PFSK-1 (cell line): ENCODE data around the gene SCYGR2.

ENCODE experiments used
- FOXP2 ChIP-seq: optimal IDR thresholded peaks from 2 replicates; pipeline ENCODE3; 2011; ENCODE audit warnings: borderline replicate concordance, control low read depth, inconsistent platforms; ENCODE audit not compliant: insufficient read depth; ENCODE audit errors: extremely low read length, extremely low read depth
- POLR2AphosphoS5 ChIP-seq: IDR thresholded peaks from 2 replicates; pipeline ENCODE4 v1.6.1; 2012; ENCODE audit warnings: low read depth, mild to moderate bottlenecking, control low read depth, low read length, moderate library complexity
- REST ChIP-seq, 2 experiments: IDR thresholded peaks; 2 replicates each; pipeline versions ENCODE4 v1.6.1 to v1.8.0; 2011 to 2012; ENCODE audit warnings: low read depth in 2 of 2, low read length in 2 of 2, control low read depth in 1 of 2, inconsistent platforms in 1 of 2, mild to moderate bottlenecking in 1 of 2, moderate library complexity in 1 of 2; ENCODE audit not compliant: insufficient read depth in 1 of 2
- SIN3A ChIP-seq: IDR thresholded peaks from 2 replicates; pipeline ENCODE4 v1.6.1; 2012; ENCODE audit warnings: mild to moderate bottlenecking, low read length, moderate library complexity, borderline replicate concordance; ENCODE audit not compliant: insufficient read depth
- TAF1 ChIP-seq: IDR thresholded peaks from 2 replicates; pipeline ENCODE4 v1.6.1; 2012; ENCODE audit warnings: low read length, control low read depth, borderline replicate concordance; ENCODE audit not compliant: insufficient read depth

GRCh38 chr2:227626580-227627151 lies 28.0 kb downstream of the SCYGR2 start:
- TF ChIP-seq TAF1, result no peak
- TF ChIP-seq POLR2AphosphoS5, result no peak
- TF ChIP-seq REST (IDR thresholded peaks at IDR 0.05; ENCODE audit: insufficient read depth in 1 of 2, low read depth in 2 of 2, low read length in 2 of 2), result no peak
- TF ChIP-seq SIN3A, result no peak
- TF ChIP-seq FOXP2, result no peak
